HepG2 (cell line): Measurements from ENCODE around the gene COQ8B. TPM values are rescaled to one million over a fixed set of nuclear protein-coding genes. Genes with fewer than 3 reads are reported as not detected.
"Not testable (repeated sequence)": the region's sequence is repeated elsewhere in the genome, so short reads cannot be mapped to it uniquely, and the experiment has no call there.

ENCODE experiments used
- ATAC-seq: fragments of 200-7000 bp; cut with Tn5 transposase; 3 replicates; pipeline ENCODE4 v1.9.1; 2020; ENCODE audit warnings: mild to moderate bottlenecking, moderate library complexity
- BruUV-seq: library from RNA; stranded (reverse); fragments of 400-500 nt; replicated peaks from 2 replicates; lab custom pipeline; 2021; lab: Mats Ljungman, UMichigan
- CTCF ChIA-PET: fragments of 300-600 bp; formaldehyde crosslinking; extraction: SDS; loops from one replicate; lab custom pipeline; 2021; ENCODE audit warnings: low total read pairs, inconsistent platforms, low intra/inter-chr PET ratio; lab: Yijun Ruan, JAX
- POLR2A ChIA-PET: fragments of 350-600 bp; sonication (Branson Sonifier 250); formaldehyde crosslinking; loops from one replicate; lab custom pipeline; 2020; ENCODE audit warnings: antibody characterized with exemption, inconsistent platforms; lab: Yijun Ruan, JAX
- DNase-seq: peaks from one replicate; pipeline ENCODE4 v3.0.0-alpha.2; 2015; ENCODE audit warnings: low spot score
- FAIRE-seq: peaks from 3 replicates; lab custom pipeline; 2011; peaks lifted over from hg19 to GRCh38; lab: Jason Lieb, UNC
- H2AFZ ChIP-seq: one replicate; pipeline ENCODE4 v1.6.1; 2011; ENCODE audit warnings: low read length, inconsistent platforms
- H3K27ac ChIP-seq: fragments of 300-600 bp; 3 replicates; pipeline ENCODE4 v1.8.0; 2011; ENCODE audit warnings: mixed run types, mild to moderate bottlenecking, mixed read lengths, low read length, inconsistent platforms; ENCODE audit not compliant: insufficient read depth; ENCODE audit errors: extremely low read length
- H3K27me3 ChIP-seq, 2 experiments: fragments of 200-600 bp in 1 of 2; 2 replicates in 1 of 2; 3 replicates in 1 of 2; pipeline versions ENCODE4 v1.6.0 to v1.8.0; 2011; ENCODE audit warnings: low read length in 2 of 2, mild to moderate bottlenecking in 2 of 2, moderate library complexity in 2 of 2, inconsistent platforms in 1 of 2; ENCODE audit not compliant: insufficient read depth in 2 of 2, control insufficient read depth in 1 of 2
- H3K36me3 ChIP-seq, 2 experiments: fragments of 200-600 bp in 1 of 2; replicated peaks in 1 of 2; 2 replicates in 1 of 2; 3 replicates in 1 of 2; pipeline versions ENCODE4 v1.5.1 to v1.8.0; 2011; ENCODE audit warnings: low read length in 2 of 2, inconsistent platforms in 1 of 2; ENCODE audit not compliant: insufficient read depth in 2 of 2, control insufficient read depth in 1 of 2
- H3K4me1 ChIP-seq: 2 replicates; pipeline ENCODE4 v1.5.1; 2012; ENCODE audit warnings: low read length, inconsistent platforms; ENCODE audit not compliant: insufficient read depth
- H3K4me2 ChIP-seq: 2 replicates; pipeline ENCODE4 v1.6.0; 2011; ENCODE audit warnings: low read depth, low read length, inconsistent platforms
- H3K4me3 ChIP-seq, 3 experiments: fragments of 200-600 bp in 1 of 3; sonication (generic), shearing (Covaris generic) in 1 of 3; replicated peaks in 1 of 3; 2 replicates each; pipeline ENCODE4 v1.5.1; 2011 to 2016; ENCODE audit warnings: low read length in 3 of 3, inconsistent platforms in 2 of 3, low read depth in 2 of 3, mild to moderate bottlenecking in 2 of 3, control low read depth in 1 of 3, mixed read lengths in 1 of 3; ENCODE audit not compliant: insufficient read depth in 1 of 3
- H3K79me2 ChIP-seq: one replicate; pipeline ENCODE4 v1.6.1; 2011; ENCODE audit warnings: low read length, inconsistent platforms; ENCODE audit not compliant: insufficient read depth
- H3K9ac ChIP-seq: 2 replicates; pipeline ENCODE4 v1.6.0; 2011; ENCODE audit warnings: mild to moderate bottlenecking, low read depth, low read length, inconsistent platforms; ENCODE audit not compliant: insufficient read depth
- H3K9me3 ChIP-seq: 2 replicates; pipeline ENCODE4 v1.5.1; 2012; ENCODE audit warnings: mild to moderate bottlenecking, low read length
- H4K20me1 ChIP-seq: 2 replicates; pipeline ENCODE4 v1.6.0; 2011; ENCODE audit warnings: inconsistent platforms, mild to moderate bottlenecking, low read length, moderate library complexity; ENCODE audit not compliant: insufficient read depth
- BORCS8-MEF2B ChIP-seq: sonication (generic); formaldehyde crosslinking; IDR thresholded peaks from 2 replicates; pipeline ENCODE4 v1.8.0; 2022; ENCODE audit warnings: mild to moderate bottlenecking, missing genetic modification reagents
- GABPB1 ChIP-seq: IDR thresholded peaks from 2 replicates; pipeline ENCODE4 v1.6.1; 2016; ENCODE audit warnings: mild to moderate bottlenecking, missing genetic modification reagents, moderate library complexity, missing compliant biosample characterization
- HBP1 ChIP-seq: IDR thresholded peaks from 2 replicates; pipeline ENCODE4 v1.6.1; 2016; ENCODE audit warnings: low read depth, control low read depth
- HIVEP1 ChIP-seq: sonication (generic); formaldehyde crosslinking; IDR thresholded peaks from 2 replicates; pipeline ENCODE4 v1.4.0; 2020; ENCODE audit warnings: mild to moderate bottlenecking, missing genetic modification reagents
- SP2 ChIP-seq: sonication (generic); formaldehyde crosslinking; IDR thresholded peaks from 2 replicates; pipeline ENCODE4 v1.5.1; 2020; ENCODE audit warnings: mild to moderate bottlenecking, missing genetic modification reagents
- ZNF703 ChIP-seq: sonication (generic); formaldehyde crosslinking; IDR thresholded peaks from 2 replicates; pipeline ENCODE4 v1.5.1; 2020; ENCODE audit warnings: missing genetic modification reagents, mild to moderate bottlenecking, moderate library complexity, borderline replicate concordance
- WGBS: methylation state at CpG from one replicate; pipeline ENCODE4 v1.1.6; 2017; ENCODE audit warnings: low lambda C conversion rate; 5-methylcytosine and 5-hydroxymethylcytosine counted together
- in situ Hi-C: cut with HindIII; loops from 2 replicates; pipeline ENCODE4 v1.10.0; 2017; ENCODE audit warnings: low pct_unique_long_range_greater_than_20kb; ENCODE audit not compliant: extremely low pct_ligation_motif_present
- intact Hi-C: fragments of 100-400 bp; cut with micrococcal nuclease; formaldehyde crosslinking; loops from one replicate; pipeline ENCODE4 v1.10.0; 2022; ENCODE audit not compliant: unreplicated experiment
- polyA plus RNA-seq, 8 experiments: library from polyadenylated mRNA; depleted of rRNA in 3 of 8; stranded (reverse) in 7 of 8; unstranded in 1 of 8; fragments of >200 nt; fragmentation: Illumina TruSeq in 4 of 8; extraction: Trizol in 4 of 8; gene quantifications; 2 replicates each; pipeline versions ENCODE4 v1.2.1 to v1.2.3, GENCODE V29; 2011 to 2016; ENCODE audit warnings: low read depth in 4 of 8, missing spikeins in 1 of 8, mixed read lengths in 1 of 8; ENCODE audit not compliant: insufficient read depth in 1 of 8
- total RNA-seq, 5 experiments: library from RNA; depleted of rRNA; stranded (reverse); fragments of >200 nt; fragmentation: Illumina TruSeq; extraction: Trizol; gene quantifications; 2 replicates each; pipeline ENCODE4 v1.2.3, GENCODE V29; 2016; ENCODE audit warnings: low read depth in 1 of 5
- TF ChIP-seq, protein P1 (sequence below): sonication (generic); formaldehyde crosslinking; IDR thresholded peaks from 2 replicates; pipeline ENCODE4 v1.4.0; 2020; ENCODE audit warnings: mild to moderate bottlenecking, missing genetic modification reagents
- TF ChIP-seq, protein P2 (sequence below): sonication (generic); formaldehyde crosslinking; IDR thresholded peaks from 2 replicates; pipeline ENCODE4 v1.5.1; 2020; ENCODE audit warnings: missing genetic modification reagents, mild to moderate bottlenecking, borderline replicate concordance
- TF ChIP-seq, protein P3 (sequence below): sonication (generic); formaldehyde crosslinking; IDR thresholded peaks from 2 replicates; pipeline ENCODE4 v1.8.0; 2022; ENCODE audit warnings: mild to moderate bottlenecking, missing genetic modification reagents; ENCODE audit not compliant: insufficient replicate concordance

COQ8B gene
- total and polyA plus RNA-seq, 2 of the 13 experiments (the other 11 are each of a cell fraction or from before 2014, with no cell fraction given), result 12.3 to 17.2 TPM

- DNase-seq, H2AFZ ChIP-seq, H3K27ac ChIP-seq, H3K4me1 ChIP-seq, H3K36me3 ChIP-seq, intact Hi-C loops, CTCF ChIA-PET, FAIRE-seq, H3K4me3 ChIP-seq, H3K79me2 ChIP-seq, H3K9ac ChIP-seq, H4K20me1 ChIP-seq, POLR2A ChIA-PET, H3K4me2 ChIP-seq, H3K9me3 ChIP-seq, ATAC-seq, BruUV-seq: not testable (repeated sequence)
- 46% methylated on average over 11 of the region's 11 CpGs for WGBS
- peaks cover 0 to 11% of the 10 kb centered on the region in 2 experiments; a peak in 2 of 5 replicates for H3K27me3 ChIP-seq
- in situ Hi-C loops, result loop anchor here (25.0 kb wide), 1 partner anchor 485 kb away; no protein-coding TSS in a partner anchor
These were observed 64.4 kb downstream of the COQ8B start for GRCh38 chr19:40652303-40652702.

DNA sequence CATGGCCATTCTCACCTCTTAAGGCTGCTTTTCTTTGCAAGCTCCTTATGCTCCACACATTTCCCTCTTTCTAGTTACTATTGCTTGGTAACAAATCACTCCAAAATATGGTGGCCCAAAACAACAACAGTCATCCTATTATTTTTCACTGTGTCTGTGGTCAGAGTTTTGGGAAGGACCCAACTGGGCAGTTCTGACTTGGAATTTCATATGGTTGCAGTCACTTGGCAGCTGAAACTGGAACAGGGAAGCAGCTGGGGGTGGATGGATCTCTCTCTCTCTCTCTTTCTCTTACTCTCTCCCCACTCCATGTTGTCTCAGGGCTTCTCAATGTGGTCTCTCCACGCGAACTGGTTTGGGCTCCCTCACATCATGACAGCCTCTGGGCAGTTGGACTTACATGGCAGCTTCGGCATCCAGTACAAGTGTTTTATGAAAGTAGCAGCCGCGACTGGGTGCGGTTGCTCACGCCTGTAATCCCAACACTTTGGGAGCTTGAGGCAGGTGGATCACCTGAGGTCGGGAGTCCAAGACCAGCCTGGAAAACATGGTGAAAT is 65.9 kb downstream of the COQ8B start:
- FAIRE-seq, result no peak
- in situ Hi-C loops, result loop anchor here (25.0 kb wide), 1 partner anchor 486 kb away; no protein-coding TSS in a partner anchor
- ChIA-PET POLR2A (no interaction called here), CTCF (no interaction called here)
- Histone ChIP-seq H3K4me2 (no peak overlapping the region), H3K9me3 (no peaks in the 10 kb centered on the region), H4K20me1 (no peaks in the 10 kb centered on the region), H3K27me3 (peaks cover 0 to 13% of the 10 kb centered on the region in 2 experiments; a peak in 2 of 5 replicates), H3K4me1 (peaks cover 12% of the 10 kb centered on the region; the same call in 1 of the 2 replicates), H3K79me2 (no peaks in the 10 kb centered on the region), H3K27ac (no peak overlapping the region), H3K4me3 (no peak overlapping the region), H3K9ac (no peak overlapping the region), H3K36me3 (no peaks in the 10 kb centered on the region), H2AFZ (no peak overlapping the region)
- no TSS peak for BruUV-seq
- DNase-seq, result no peak
- no peak for ATAC-seq
- 80% methylated on average over 8 of the region's 8 CpGs for WGBS
- TF ChIP-seq ZNF703 (CRISPR knock-in tag) (no peak), SP2 (no peak), BORCS8-MEF2B (CRISPR knock-in tag) (no peak), HBP1 (CRISPR knock-in tag) (no peak), GABPB1 (CRISPR knock-in tag) (no peak), HIVEP1 (CRISPR knock-in tag) (no peak)
- TF ChIP-seq, protein P1, sequence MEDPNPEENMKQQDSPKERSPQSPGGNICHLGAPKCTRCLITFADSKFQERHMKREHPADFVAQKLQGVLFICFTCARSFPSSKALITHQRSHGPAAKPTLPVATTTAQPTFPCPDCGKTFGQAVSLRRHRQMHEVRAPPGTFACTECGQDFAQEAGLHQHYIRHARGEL (CRISPR knock-in tag), result no peak
- TF ChIP-seq, protein P2, sequence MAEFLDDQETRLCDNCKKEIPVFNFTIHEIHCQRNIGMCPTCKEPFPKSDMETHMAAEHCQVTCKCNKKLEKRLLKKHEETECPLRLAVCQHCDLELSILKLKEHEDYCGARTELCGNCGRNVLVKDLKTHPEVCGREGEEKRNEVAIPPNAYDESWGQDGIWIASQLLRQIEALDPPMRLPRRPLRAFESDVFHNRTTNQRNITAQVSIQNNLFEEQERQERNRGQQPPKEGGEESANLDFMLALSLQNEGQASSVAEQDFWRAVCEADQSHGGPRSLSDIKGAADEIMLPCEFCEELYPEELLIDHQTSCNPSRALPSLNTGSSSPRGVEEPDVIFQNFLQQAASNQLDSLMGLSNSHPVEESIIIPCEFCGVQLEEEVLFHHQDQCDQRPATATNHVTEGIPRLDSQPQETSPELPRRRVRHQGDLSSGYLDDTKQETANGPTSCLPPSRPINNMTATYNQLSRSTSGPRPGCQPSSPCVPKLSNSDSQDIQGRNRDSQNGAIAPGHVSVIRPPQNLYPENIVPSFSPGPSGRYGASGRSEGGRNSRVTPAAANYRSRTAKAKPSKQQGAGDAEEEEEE (CRISPR knock-in tag), result no peak
- TF ChIP-seq, protein P3, sequence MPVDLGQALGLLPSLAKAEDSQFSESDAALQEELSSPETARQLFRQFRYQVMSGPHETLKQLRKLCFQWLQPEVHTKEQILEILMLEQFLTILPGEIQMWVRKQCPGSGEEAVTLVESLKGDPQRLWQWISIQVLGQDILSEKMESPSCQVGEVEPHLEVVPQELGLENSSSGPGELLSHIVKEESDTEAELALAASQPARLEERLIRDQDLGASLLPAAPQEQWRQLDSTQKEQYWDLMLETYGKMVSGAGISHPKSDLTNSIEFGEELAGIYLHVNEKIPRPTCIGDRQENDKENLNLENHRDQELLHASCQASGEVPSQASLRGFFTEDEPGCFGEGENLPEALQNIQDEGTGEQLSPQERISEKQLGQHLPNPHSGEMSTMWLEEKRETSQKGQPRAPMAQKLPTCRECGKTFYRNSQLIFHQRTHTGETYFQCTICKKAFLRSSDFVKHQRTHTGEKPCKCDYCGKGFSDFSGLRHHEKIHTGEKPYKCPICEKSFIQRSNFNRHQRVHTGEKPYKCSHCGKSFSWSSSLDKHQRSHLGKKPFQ, result no peak
- intact Hi-C loops, result no loop called here
